A172 (cell line): ENCODE measurements around the gene MSL2. TPM values are rescaled to one million over a fixed set of nuclear protein-coding genes. Genes with fewer than 3 reads are reported as not detected.
"Not testable (repeated sequence)": the region's sequence is repeated elsewhere in the genome, so short reads cannot be mapped to it uniquely, and the experiment has no call there.

ENCODE experiments used
- DNase-seq: peaks from one replicate; pipeline ENCODE4 v3.0.0-alpha.2; 2015; ENCODE audit warnings: low spot score
- total RNA-seq: library from RNA; depleted of rRNA; stranded (reverse); fragments of >200 nt; shearing (Covaris generic); gene quantifications from 2 replicates; pipeline ENCODE4 v1.2.3, GENCODE V29; 2014; rRNA removed

Gene MSL2, protein sequence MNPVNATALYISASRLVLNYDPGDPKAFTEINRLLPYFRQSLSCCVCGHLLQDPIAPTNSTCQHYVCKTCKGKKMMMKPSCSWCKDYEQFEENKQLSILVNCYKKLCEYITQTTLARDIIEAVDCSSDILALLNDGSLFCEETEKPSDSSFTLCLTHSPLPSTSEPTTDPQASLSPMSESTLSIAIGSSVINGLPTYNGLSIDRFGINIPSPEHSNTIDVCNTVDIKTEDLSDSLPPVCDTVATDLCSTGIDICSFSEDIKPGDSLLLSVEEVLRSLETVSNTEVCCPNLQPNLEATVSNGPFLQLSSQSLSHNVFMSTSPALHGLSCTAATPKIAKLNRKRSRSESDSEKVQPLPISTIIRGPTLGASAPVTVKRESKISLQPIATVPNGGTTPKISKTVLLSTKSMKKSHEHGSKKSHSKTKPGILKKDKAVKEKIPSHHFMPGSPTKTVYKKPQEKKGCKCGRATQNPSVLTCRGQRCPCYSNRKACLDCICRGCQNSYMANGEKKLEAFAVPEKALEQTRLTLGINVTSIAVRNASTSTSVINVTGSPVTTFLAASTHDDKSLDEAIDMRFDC
- total RNA-seq, result 10.1 and 20.7 TPM in 2 replicates

DNA sequence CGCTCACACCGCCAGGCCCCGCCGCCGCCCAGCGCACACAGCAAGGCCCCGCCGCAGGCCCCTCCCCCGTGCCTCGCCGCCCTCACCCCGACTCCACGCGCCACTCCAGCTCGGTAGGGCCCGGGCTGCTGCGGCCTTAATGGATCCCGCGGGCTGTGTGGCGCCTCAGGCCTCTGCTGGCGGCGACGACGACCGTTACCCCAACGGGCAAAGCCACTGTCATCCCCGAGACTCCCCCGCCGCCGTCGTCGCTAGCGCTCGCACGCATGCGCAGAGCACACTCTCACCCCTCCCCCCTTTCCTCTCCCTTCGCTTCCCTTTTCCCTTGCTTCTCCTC is at the start of gene MSL2:
TSS of gene MSL2 (minus strand) at position 272 of the 337 bp plus-strand sequence. CDS start 1,222 bp downstream, outside the sequence.
- DNase-seq, result no peak

- no peak for DNase-seq
These were observed 49.6 kb upstream of the MSL2 start for GRCh38 chr3:136245691-136246090.

DNA sequence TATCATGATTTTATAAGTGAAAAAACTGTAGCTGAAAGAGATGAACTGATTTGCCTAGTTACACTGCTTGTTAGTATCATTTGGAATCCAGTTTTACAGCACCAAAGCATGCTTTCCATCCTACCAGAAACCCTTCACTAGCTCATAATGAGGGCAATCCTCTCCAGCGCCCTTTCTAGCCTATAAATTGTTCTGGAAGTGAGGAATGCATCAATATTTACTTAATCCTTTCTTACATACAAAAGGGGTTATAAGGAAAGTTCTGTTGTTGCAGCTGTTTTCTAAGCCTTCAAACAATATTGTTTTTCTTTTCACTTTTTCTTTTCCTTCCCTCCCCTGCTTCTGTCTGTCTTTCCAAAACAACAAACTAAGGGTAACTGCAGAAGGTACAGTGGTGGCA is 43.0 kb upstream of the MSL2 start:
- no peak for DNase-seq

DNA sequence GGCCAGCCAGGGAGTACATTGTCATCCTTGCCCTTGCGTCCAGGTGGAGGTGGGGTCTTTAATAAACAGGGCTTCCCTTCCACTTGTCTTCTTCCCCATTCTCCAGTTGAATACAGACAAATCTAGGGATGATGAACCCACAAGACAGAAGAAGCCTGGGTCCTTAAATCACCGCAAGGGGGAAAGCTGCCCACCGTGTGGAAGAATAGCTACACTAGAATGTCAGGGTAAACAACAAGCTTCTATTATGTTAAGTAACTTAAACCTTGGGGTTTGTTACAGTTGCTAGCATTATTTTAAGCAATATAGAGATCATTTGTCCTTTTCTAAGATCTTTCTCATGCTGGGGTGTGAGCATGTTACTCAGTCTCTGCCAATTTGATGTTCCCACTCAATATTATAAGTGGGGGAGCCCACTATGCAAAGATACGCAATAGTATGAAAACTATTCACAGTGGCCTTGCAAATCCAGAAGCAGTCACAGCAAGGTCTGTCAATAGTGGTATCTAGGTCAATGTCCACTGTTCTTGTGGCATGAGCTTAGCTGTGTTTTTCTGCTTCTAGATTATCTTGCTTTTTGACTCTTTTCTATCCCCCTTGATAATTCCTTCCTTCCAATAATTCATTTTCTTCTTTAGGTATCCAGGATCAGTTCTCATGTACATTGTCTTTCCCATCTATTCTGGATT is 42.0 kb upstream of the MSL2 start:
- no peak for DNase-seq

GRCh38 chr3:136237103-136237502 is 41.0 kb upstream of the MSL2 start:
- no peak for DNase-seq

DNA sequence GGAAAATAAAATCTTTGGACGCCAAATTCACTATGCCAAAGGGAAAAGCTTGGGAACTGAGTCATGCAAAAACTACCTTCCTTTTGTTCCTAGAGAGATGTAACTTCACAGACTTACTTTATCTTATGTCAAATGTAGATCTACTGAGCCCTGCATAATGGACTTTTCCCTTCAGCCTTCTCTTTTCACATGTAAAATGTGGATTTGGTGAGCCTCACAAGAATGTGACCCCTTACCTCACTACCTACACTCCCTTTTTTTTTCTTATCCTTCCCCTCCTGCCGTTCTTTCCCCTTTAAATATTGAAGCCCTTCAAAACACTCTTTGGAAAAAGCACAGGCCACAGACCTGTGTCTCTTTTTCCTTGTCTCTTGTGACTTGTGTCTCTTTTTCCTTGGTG is 40.0 kb upstream of the MSL2 start:
- no peak for DNase-seq

GRCh38 chr3:136235545-136235944 is 39.4 kb upstream of the MSL2 start:
- DNase-seq, result no peak

DNA sequence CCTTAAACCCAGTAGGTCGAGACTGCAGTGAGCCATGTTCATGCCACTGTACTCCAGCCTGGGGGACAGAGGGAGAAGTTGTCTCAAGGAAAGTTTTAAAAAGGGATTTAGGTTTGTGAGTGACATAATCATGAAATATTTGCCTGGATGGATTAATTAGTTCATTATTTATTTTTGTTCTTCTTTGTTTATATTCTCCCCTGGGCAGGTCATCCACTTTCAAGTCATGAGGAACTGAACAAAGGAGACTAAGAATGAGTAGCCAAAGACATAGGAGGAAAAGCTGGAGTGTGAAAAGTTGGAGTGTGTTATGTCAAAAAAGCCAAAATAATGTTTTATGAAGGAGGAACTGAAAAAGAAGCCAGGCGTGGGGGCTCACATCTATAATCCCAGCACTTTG is 36.3 kb upstream of the MSL2 start:
- DNase-seq, result no peak

DNA sequence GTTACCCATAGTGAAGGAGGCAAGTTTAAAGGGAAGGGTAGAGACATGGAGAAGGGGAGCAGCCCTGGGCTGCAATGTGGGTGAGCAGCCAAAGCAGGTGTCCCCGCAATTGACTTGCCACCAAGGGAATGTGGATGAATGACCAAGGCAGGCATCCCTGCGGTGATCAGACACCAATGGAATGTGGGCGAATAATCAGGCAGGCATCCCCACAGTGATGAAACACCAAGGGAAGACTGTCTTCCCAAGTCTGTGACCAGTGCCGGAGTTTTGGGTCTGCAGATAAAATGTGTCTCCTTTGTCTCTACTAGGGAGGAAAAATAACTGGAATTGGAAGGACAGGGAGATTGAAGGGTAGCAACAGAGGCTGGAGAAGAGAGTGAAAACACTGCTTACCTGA is 26.6 kb upstream of the MSL2 start:
- peak; percentile 71 for DNase-seq

GRCh38 chr3:136211547-136211946 is 15.4 kb upstream of the MSL2 start:
- DNase-seq, result no peak

DNA sequence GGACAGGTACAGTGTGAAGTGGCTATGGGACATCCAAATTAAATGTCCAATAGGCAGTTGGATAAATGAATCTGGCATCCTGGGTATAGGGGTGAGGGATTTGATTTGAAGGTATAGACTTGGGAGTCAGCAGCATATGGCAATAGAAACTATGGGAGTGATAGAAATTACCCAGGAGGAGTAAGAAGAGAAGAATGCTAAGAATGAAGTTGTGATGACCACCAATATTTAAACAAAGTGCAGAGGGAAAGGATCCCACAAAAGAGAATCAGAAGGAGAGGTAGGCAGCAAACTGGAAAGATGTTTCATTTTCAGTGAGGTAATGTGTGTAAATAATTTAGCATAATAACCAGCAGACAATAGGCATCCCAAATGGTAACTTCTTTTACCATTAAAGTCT is 13.8 kb upstream of the MSL2 start:
- DNase-seq, result peak; percentile 67

GRCh38 chr3:136207489-136208115 is 11.5 kb upstream of the MSL2 start:
- no peak for DNase-seq

- DNase-seq, result not testable (repeated sequence)
These were observed 3.1 kb upstream of the MSL2 start for GRCh38 chr3:136199219-136199618.

DNA sequence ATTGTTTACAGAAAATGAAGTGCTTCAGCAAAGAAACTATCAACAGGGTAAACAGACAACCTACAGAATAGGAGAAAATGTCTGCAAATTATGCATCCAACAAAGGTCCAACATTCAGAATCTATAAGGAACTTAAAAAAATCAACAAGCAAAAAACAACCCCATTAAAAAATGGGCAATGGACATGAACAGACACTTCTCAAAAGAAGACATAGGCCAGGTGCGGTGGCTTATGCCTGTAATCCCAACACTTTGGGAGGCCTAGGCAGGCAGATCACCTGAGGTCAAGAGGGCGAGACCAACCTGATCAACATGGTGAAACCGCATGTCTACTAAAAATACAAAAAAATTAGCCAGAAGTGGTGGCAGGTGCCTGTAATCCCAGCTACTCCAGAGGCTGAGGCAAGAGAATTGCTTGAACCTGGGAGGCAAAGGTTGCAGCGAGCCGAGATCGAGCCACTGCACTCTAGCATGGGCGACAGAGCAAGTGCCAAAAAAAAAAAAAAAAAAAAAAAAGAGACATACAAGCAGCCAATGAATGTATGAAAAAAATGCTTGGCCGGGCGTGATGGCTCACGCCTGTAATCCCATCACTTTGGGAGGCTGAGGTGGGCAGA is 2.4 kb upstream of the MSL2 start:
- not testable (repeated sequence) for DNase-seq

- peak; percentile 4 for DNase-seq
These were observed 1.1 kb upstream of the MSL2 start for GRCh38 chr3:136197159-136197793.

GRCh38 chr3:136196401-136197158 is 445 bp upstream of the MSL2 start:
- peak; percentile 100 for DNase-seq

DNA sequence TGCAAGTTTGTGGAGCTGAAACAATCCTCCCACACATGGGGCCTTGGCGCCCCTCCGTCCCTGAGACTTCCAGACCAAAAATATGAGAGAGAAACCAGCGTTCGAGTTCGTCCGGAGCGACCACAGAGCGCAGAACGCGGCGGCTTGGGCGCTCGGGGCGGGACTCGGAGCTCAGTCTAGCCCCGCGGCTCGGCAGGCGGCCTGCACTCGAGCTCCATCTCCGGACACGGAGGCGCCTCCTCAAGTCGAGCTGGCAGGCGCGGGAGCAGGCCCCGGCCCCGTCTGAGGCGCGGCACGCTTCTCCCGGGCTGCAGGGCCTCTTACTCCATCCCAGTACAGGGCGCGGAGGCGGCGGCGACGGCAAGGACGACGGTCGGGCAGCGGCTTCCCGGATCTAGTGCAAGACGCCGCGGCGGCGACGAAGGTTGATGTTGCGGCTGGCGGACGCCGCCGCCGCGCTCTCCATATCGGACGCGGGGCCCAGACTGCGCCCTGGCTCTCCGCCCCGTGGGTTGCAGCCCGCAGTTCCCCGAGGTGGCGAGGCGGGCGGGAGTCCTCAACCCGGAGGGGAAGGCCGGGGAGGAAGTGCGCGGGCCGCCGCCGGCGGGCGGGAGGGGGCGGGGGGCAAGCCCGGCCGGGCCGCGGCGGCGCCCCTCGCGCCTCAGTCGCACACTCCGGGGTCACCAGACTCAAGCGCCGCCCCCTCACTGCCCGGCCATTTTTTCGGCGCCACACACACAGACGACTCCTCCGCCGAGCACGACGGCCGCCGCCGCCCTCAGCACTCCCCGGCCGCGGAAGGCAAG is 674 bp downstream of the MSL2 start:
- DNase-seq, result no peak

GRCh38 chr3:136194409-136195257 is 1.5 kb downstream of the MSL2 start:
- DNase-seq, result peak; percentile 31
